SKM-1 treated with dmso at 0.1 percent for 144 hours (cell line): ENCODE data around the gene DENND6B.

Experiments
- DNase-seq: peaks from one replicate; lab custom pipeline; 2025; ENCODE audit not compliant: unreplicated experiment; lab: John Stamatoyannopoulos, UW

The DENND6B gene

DNA sequence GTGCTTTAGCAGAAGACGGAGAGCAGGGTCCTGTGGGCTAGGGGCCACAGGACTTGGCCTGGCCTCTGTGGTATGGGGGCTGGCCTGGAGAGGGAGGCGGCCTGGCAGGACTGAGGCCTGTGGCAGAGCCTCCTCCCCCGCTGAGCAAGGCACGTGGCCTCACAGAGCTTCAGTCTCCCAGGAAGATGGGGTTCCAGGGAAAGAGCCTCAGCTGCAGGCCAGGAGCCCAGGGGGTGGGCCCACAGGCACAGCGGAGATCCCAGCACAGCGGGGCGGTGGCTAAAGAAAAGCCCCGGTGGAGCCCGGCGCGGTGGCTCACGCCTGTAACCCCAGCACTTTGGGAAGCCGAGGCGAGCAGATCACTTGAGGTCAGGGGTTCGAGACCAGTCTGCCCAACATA, 67.5 kb downstream of the DENND6B start:
- DNase-seq = no peak
